IMR-90 (cell line): ENCODE results near the gene RNF145. TPM values are rescaled to one million over a fixed set of nuclear protein-coding genes. Genes with fewer than 3 reads are reported as not detected.

Experiments
- ATAC-seq: fragments of 200-7000 bp; cut with Tn5 transposase; 2 replicates; pipeline ENCODE4 v1.9.1; 2020; ENCODE audit warnings: low read depth, mild to moderate bottlenecking, moderate library complexity
- BruUV-seq: library from RNA; stranded (reverse); fragments of 400-500 nt; replicated peaks from 2 replicates; lab custom pipeline; 2021; lab: Mats Ljungman, UMichigan
- CTCF ChIA-PET: fragments of 300-600 bp; formaldehyde crosslinking; extraction: SDS; loops from one replicate; lab custom pipeline; 2021; ENCODE audit warnings: antibody characterized with exemption; lab: Yijun Ruan, JAX
- POLR2A ChIA-PET: fragments of 300-600 bp; sonication (Branson Sonifier 250); formaldehyde crosslinking; loops from one replicate; lab custom pipeline; 2022; ENCODE audit warnings: antibody characterized with exemption; ENCODE audit not compliant: unreplicated experiment; lab: Charles Lee
- DNase-seq: peaks from one replicate; pipeline ENCODE4 v3.0.0; 2013
- H2AFZ ChIP-seq: replicated peaks from 2 replicates; pipeline ENCODE3; 2013; ENCODE audit warnings: low read length, mild to moderate bottlenecking; ENCODE audit not compliant: poor library complexity
- H2AK5ac ChIP-seq: 2 replicates; pipeline ENCODE4 v1.6.1; 2013; ENCODE audit warnings: low read depth, low read length, inconsistent platforms
- H2AK9ac ChIP-seq: replicated peaks from 2 replicates; pipeline ENCODE3; 2013; ENCODE audit warnings: mild to moderate bottlenecking, low read depth, low read length, moderate library complexity; ENCODE audit not compliant: poor library complexity
- H2BK120ac ChIP-seq: 2 replicates; pipeline ENCODE4 v1.6.1; 2013; ENCODE audit warnings: low read depth, low read length, inconsistent platforms
- H2BK15ac ChIP-seq: 3 replicates; pipeline ENCODE4 v1.6.1; 2013; ENCODE audit warnings: low read depth, low read length, inconsistent platforms
- H2BK20ac ChIP-seq: 2 replicates; pipeline ENCODE4 v1.6.1; 2013; ENCODE audit warnings: low read depth, mild to moderate bottlenecking, inconsistent platforms, low read length, moderate library complexity
- H2BK5ac ChIP-seq: 2 replicates; pipeline ENCODE4 v1.6.1; 2013; ENCODE audit warnings: mild to moderate bottlenecking, low read depth, low read length, inconsistent platforms; ENCODE audit not compliant: poor library complexity, severe bottlenecking
- H3K14ac ChIP-seq: replicated peaks from 2 replicates; pipeline ENCODE4 v1.6.1; 2013; ENCODE audit warnings: low read depth, low read length, inconsistent platforms
- H3K18ac ChIP-seq: 2 replicates; pipeline ENCODE4 v1.6.1; 2013; ENCODE audit warnings: low read depth, low read length, control low read depth
- H3K23ac ChIP-seq: 2 replicates; pipeline ENCODE4 v1.6.1; 2013; ENCODE audit warnings: low read depth, low read length, inconsistent platforms
- H3K27ac ChIP-seq: 2 replicates; pipeline ENCODE4 v1.5.1; 2013; ENCODE audit warnings: mild to moderate bottlenecking, control low read depth, low read length; ENCODE audit not compliant: insufficient read depth
- H3K27me3 ChIP-seq: 2 replicates; pipeline ENCODE4 v1.6.1; 2013; ENCODE audit warnings: low read length; ENCODE audit not compliant: control insufficient read depth, insufficient read depth
- H3K36me3 ChIP-seq: 2 replicates; pipeline ENCODE4 v1.6.1; 2013; ENCODE audit warnings: low read length, mixed read lengths; ENCODE audit not compliant: control insufficient read depth, insufficient read depth
- H3K4ac ChIP-seq: 2 replicates; pipeline ENCODE4 v1.6.1; 2013; ENCODE audit warnings: low read depth, low read length, inconsistent platforms
- H3K4me1 ChIP-seq: 2 replicates; pipeline ENCODE4 v1.6.1; 2013; ENCODE audit warnings: low read length, mixed read lengths; ENCODE audit not compliant: control insufficient read depth, insufficient read depth
- H3K4me2 ChIP-seq: 2 replicates; pipeline ENCODE4 v1.6.1; 2013; ENCODE audit warnings: low read depth, mild to moderate bottlenecking, control low read depth, low read length, moderate library complexity
- H3K4me3 ChIP-seq: 2 replicates; pipeline ENCODE4 v1.5.1; 2013; ENCODE audit warnings: low read depth, mild to moderate bottlenecking, control low read depth, low read length, moderate library complexity; ENCODE audit not compliant: insufficient read depth
- H3K56ac ChIP-seq: 2 replicates; pipeline ENCODE4 v1.6.1; 2013; ENCODE audit warnings: low read length, inconsistent platforms; ENCODE audit not compliant: insufficient read depth; ENCODE audit errors: extremely low read depth
- H3K79me1 ChIP-seq, 2 experiments: 2 replicates each; pipeline ENCODE4 v1.6.1; 2013; ENCODE audit warnings: low read length in 2 of 2, inconsistent platforms in 1 of 2, low read depth in 1 of 2
- H3K9ac ChIP-seq: 2 replicates; pipeline ENCODE4 v1.6.1; 2013; ENCODE audit warnings: low read depth, low read length, control low read depth
- H3K9me1 ChIP-seq: 2 replicates; pipeline ENCODE4 v1.6.1; 2013; ENCODE audit warnings: low read length, inconsistent platforms; ENCODE audit not compliant: insufficient read depth
- H3K9me3 ChIP-seq: 2 replicates; pipeline ENCODE4 v1.6.1; 2013; ENCODE audit warnings: low read length; ENCODE audit not compliant: control insufficient read depth, insufficient read depth
- H4K20me1 ChIP-seq: 2 replicates; pipeline ENCODE4 v1.6.1; 2013; ENCODE audit warnings: low read length, inconsistent platforms; ENCODE audit not compliant: insufficient read depth
- H4K5ac ChIP-seq: 2 replicates; pipeline ENCODE4 v1.6.1; 2013; ENCODE audit warnings: mild to moderate bottlenecking, low read depth, low read length, control low read depth
- H4K8ac ChIP-seq, 2 experiments: 2 replicates each; pipeline ENCODE4 v1.6.1; 2013; ENCODE audit warnings: low read depth in 2 of 2, low read length in 2 of 2, control low read depth in 1 of 2, inconsistent platforms in 1 of 2
- H4K91ac ChIP-seq: 2 replicates; pipeline ENCODE4 v1.6.1; 2013; ENCODE audit warnings: low read depth, low read length, inconsistent platforms; ENCODE audit not compliant: insufficient read depth
- BHLHE40 ChIP-seq: fragments of 150-350 bp; IDR thresholded peaks from 2 replicates; pipeline ENCODE4 v1.6.1; 2016; ENCODE audit warnings: mild to moderate bottlenecking, low read depth, low read length
- CEBPB ChIP-seq: IDR thresholded peaks from 2 replicates; pipeline ENCODE4 v1.6.1; 2012; ENCODE audit warnings: low read depth, low read length, improper control_type of control experiment
- CHD1 ChIP-seq: IDR thresholded peaks from 2 replicates; pipeline ENCODE4 v1.6.1; 2012; ENCODE audit warnings: low read depth, low read length, improper control_type of control experiment
- FOS ChIP-seq: fragments of 150-350 bp; IDR thresholded peaks from 2 replicates; pipeline ENCODE4 v1.6.1; 2016; ENCODE audit warnings: low read depth, low read length
- MAFK ChIP-seq: IDR thresholded peaks from 2 replicates; pipeline ENCODE4 v1.6.1; 2012; ENCODE audit warnings: low read depth, low read length, improper control_type of control experiment
- MXI1 ChIP-seq: IDR thresholded peaks from 2 replicates; pipeline ENCODE4 v1.6.1; 2012; ENCODE audit warnings: low read depth, mild to moderate bottlenecking, low read length, moderate library complexity, borderline replicate concordance
- NFE2L2 ChIP-seq: fragments of 150-350 bp; IDR thresholded peaks from 2 replicates; pipeline ENCODE4 v1.6.1; 2016; ENCODE audit warnings: low read depth, mild to moderate bottlenecking, low read length
- POLR2A ChIP-seq: IDR thresholded peaks from 2 replicates; pipeline ENCODE4 v1.6.1; 2012; ENCODE audit warnings: mild to moderate bottlenecking, low read depth, low read length
- RAD21 ChIP-seq: IDR thresholded peaks from 2 replicates; pipeline ENCODE4 v1.6.1; 2012; ENCODE audit warnings: low read length, improper control_type of control experiment
- RCOR1 ChIP-seq: IDR thresholded peaks from 2 replicates; pipeline ENCODE4 v1.6.1; 2012; ENCODE audit warnings: mild to moderate bottlenecking, low read length, improper control_type of control experiment; ENCODE audit not compliant: insufficient replicate concordance
- RFX5 ChIP-seq: IDR thresholded peaks from 2 replicates; pipeline ENCODE4 v1.8.0; 2012; ENCODE audit warnings: low read depth, mild to moderate bottlenecking, low read length, moderate library complexity
- SMC3 ChIP-seq: fragments of 150-350 bp; IDR thresholded peaks from 2 replicates; pipeline ENCODE4 v1.6.1; 2016; ENCODE audit warnings: low read depth, mild to moderate bottlenecking, antibody characterized with exemption, low read length, moderate library complexity
- WGBS, 2 experiments: methylation state at CpG; one replicate each; pipeline versions ENCODE4 v1.1.5 to v1.1.7; 2013; ENCODE audit warnings: missing lambda C conversion rate in 2 of 2; ENCODE audit not compliant: insufficient read length in 1 of 2; ENCODE audit errors: extremely low coverage in 2 of 2; 5-methylcytosine and 5-hydroxymethylcytosine counted together
- dilution Hi-C: fragments of 300-500 bp; cut with HindIII; formaldehyde crosslinking; loops from one replicate; pipeline ENCODE4 v1.14.3; 2018; ENCODE audit warnings: low sequenced_read_pairs; ENCODE audit not compliant: unreplicated experiment
- in situ Hi-C: fragments of 300-500 bp; cut with MboI; formaldehyde crosslinking; loops from 3 replicates; pipeline ENCODE4 v1.14.3; 2019; ENCODE audit warnings: low sequenced_read_pairs, inconsistent platforms, mixed read lengths
- intact Hi-C: fragments of 100-400 bp; cut with micrococcal nuclease; formaldehyde crosslinking; loops from 2 replicates; pipeline ENCODE4 v1.10.0; 2022
- polyA plus RNA-seq, 3 experiments: library from polyadenylated mRNA; depleted of rRNA; stranded (reverse); fragments of >200 nt; gene quantifications; 2 replicates each; pipeline ENCODE4 v1.2.3, GENCODE V29; 2012; ENCODE audit warnings: low replicate concordance in 1 of 3
- total RNA-seq: library from RNA; depleted of rRNA; stranded (reverse); fragments of >200 nt; gene quantifications from 2 replicates; pipeline ENCODE4 v1.2.3, GENCODE V29; 2012
- TF ChIP-seq, protein P1 (sequence below): fragments of 150-350 bp; IDR thresholded peaks from 2 replicates; pipeline ENCODE4 v1.6.1; 2016; ENCODE audit warnings: low read depth, mild to moderate bottlenecking, low read length, moderate library complexity, borderline replicate concordance
- TF ChIP-seq, protein P2 (sequence below): conservative IDR thresholded peaks from 2 replicates; pipeline ENCODE4 v1.5.1; 2012; ENCODE audit warnings: mild to moderate bottlenecking, low read depth, low read length, improper control_type of control experiment
- TF ChIP-seq, protein P3 (sequence below): fragments of 150-350 bp; IDR thresholded peaks from 2 replicates; pipeline ENCODE4 v1.6.1; 2017; ENCODE audit warnings: mild to moderate bottlenecking, antibody characterized with exemption, low read length, low read depth

The RNF145 gene
- total and polyA plus RNA-seq, 2 of the 4 experiments (the other 2 are of a cell fraction), result 50.0 to 57.0 TPM

DNA sequence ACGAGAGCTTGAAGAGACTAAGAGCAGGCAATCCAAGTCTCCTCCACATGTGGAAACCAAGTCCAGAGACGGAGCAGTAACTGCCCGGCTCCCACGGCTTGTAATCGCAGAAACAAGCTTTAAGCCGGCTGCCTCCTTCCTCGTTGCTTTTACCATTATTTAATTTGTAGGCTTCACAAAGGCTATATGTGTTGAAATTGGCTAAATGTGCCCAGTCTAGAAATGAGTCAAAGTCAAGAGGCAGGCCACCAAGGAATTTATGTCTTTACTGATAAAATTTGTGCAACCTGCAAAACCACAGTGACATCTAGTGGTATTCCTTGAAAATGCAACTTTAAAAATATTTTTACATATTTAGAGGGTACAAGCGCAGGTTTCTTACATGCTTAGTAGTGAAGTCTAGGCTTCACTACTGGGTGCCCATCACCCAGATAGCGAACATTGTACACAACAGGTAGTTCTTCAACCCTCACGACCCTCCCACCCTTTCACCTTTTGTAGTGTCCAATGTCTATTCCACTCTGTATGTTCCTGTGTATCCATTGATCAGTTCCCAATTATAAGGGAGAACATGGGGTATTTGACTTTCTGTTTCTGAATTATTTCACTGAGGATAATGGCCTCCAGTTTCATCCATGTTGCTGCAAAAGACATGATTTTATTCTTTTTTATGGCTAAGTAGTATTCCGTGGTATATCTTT, 76.2 kb downstream of the RNF145 start:
- intact Hi-C loops, result loop anchor here (1.0 to 10.0 kb wide), 7 partner anchors 27 to 1371 kb away; no protein-coding TSS in a partner anchor
- H3K27ac ChIP-seq, result no peak overlapping the region
- ChIA-PET POLR2A (interaction anchor here (0.6 kb wide), 1 partner anchor 21 kb away, joined by 3 read pairs; no protein-coding TSS in a partner anchor), CTCF (interaction anchor here (0.5 to 1.6 kb wide), 12 partner anchors 11 to 1372 kb away, joined by 3 to 17 read pairs (median 3); no protein-coding TSS in a partner anchor)
- H3K4me2 ChIP-seq, result peak overlapping the region; percentile 75
- no peak overlapping the region for H2BK5ac ChIP-seq
- no peak overlapping the region for H4K8ac ChIP-seq
- no peak overlapping the region for H2BK20ac ChIP-seq
- H2AK9ac ChIP-seq, result no peak overlapping the region
- no TSS peak for BruUV-seq
- H2BK15ac ChIP-seq, result no peak overlapping the region
- H3K36me3 ChIP-seq, result no peaks in the 10 kb centered on the region
- no peak overlapping the region for H3K14ac ChIP-seq
- peak; percentile 78 for ATAC-seq
- H3K79me1 ChIP-seq, result no peaks in the 10 kb centered on the region
- H4K91ac ChIP-seq, result no peak overlapping the region
- H3K9me1 ChIP-seq, result no peaks in the 10 kb centered on the region
- dilution Hi-C loops, result loop anchor here (25.0 kb wide), 1 partner anchor 446 kb away; no protein-coding TSS in a partner anchor
- peak overlapping the region; percentile 35; the same call in 1 of the 2 replicates for H2AK5ac ChIP-seq
- H2BK120ac ChIP-seq, result no peak overlapping the region
- in situ Hi-C loops, result no loop called here
- no peak overlapping the region for H3K9ac ChIP-seq
- no peaks in the 10 kb centered on the region for H4K20me1 ChIP-seq
- H4K5ac ChIP-seq, result no peak overlapping the region
- H3K4ac ChIP-seq, result no peak overlapping the region; the same call in 1 of the 2 replicates
- no peak overlapping the region for H3K23ac ChIP-seq
- peaks cover 10% of the 10 kb centered on the region for H3K27me3 ChIP-seq
- H3K56ac ChIP-seq, result no peak overlapping the region
- WGBS, 2 experiments, result no CpG with 5 or more reads among the region's 11 CpGs
- no peak overlapping the region for H2AFZ ChIP-seq
- no peak overlapping the region for H3K4me3 ChIP-seq
- H3K18ac ChIP-seq, result no peak overlapping the region
- no peaks in the 10 kb centered on the region for H3K9me3 ChIP-seq
- DNase-seq, result peak; percentile 67
- peaks cover 2% of the 10 kb centered on the region for H3K4me1 ChIP-seq
- TF ChIP-seq FOS, result no peak
- no peak for TF ChIP-seq MAFK
- no peak for TF ChIP-seq NFE2L2
- peak; percentile 44; the same call in 1 of the 2 replicates for TF ChIP-seq CEBPB
- TF ChIP-seq, protein P1, sequence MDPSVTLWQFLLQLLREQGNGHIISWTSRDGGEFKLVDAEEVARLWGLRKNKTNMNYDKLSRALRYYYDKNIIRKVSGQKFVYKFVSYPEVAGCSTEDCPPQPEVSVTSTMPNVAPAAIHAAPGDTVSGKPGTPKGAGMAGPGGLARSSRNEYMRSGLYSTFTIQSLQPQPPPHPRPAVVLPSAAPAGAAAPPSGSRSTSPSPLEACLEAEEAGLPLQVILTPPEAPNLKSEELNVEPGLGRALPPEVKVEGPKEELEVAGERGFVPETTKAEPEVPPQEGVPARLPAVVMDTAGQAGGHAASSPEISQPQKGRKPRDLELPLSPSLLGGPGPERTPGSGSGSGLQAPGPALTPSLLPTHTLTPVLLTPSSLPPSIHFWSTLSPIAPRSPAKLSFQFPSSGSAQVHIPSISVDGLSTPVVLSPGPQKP, result no peak
- TF ChIP-seq POLR2A, result no peak
- TF ChIP-seq, protein P2, sequence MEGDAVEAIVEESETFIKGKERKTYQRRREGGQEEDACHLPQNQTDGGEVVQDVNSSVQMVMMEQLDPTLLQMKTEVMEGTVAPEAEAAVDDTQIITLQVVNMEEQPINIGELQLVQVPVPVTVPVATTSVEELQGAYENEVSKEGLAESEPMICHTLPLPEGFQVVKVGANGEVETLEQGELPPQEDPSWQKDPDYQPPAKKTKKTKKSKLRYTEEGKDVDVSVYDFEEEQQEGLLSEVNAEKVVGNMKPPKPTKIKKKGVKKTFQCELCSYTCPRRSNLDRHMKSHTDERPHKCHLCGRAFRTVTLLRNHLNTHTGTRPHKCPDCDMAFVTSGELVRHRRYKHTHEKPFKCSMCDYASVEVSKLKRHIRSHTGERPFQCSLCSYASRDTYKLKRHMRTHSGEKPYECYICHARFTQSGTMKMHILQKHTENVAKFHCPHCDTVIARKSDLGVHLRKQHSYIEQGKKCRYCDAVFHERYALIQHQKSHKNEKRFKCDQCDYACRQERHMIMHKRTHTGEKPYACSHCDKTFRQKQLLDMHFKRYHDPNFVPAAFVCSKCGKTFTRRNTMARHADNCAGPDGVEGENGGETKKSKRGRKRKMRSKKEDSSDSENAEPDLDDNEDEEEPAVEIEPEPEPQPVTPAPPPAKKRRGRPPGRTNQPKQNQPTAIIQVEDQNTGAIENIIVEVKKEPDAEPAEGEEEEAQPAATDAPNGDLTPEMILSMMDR, result peak; percentile 90
- TF ChIP-seq RCOR1, result no peak
- no peak for TF ChIP-seq BHLHE40
- TF ChIP-seq SMC3, result peak; percentile 61
- peak; percentile 86 for TF ChIP-seq RAD21
- no peak for TF ChIP-seq RFX5
- no peak for TF ChIP-seq CHD1
- TF ChIP-seq, protein P3, sequence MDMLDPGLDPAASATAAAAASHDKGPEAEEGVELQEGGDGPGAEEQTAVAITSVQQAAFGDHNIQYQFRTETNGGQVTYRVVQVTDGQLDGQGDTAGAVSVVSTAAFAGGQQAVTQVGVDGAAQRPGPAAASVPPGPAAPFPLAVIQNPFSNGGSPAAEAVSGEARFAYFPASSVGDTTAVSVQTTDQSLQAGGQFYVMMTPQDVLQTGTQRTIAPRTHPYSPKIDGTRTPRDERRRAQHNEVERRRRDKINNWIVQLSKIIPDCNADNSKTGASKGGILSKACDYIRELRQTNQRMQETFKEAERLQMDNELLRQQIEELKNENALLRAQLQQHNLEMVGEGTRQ, result no peak
- no peak for TF ChIP-seq MXI1
